ENCODE results near the gene PFN3. TPM values are rescaled to one million over a fixed set of nuclear protein-coding genes. Genes with fewer than 3 reads are reported as not detected.
"Not testable (repeated sequence)": the region's sequence is repeated elsewhere in the genome, so short reads cannot be mapped to it uniquely, and the experiment has no call there.

The PFN3 gene
- total RNA-seq, 2 experiments from 2014 or later: not detected

DNA sequence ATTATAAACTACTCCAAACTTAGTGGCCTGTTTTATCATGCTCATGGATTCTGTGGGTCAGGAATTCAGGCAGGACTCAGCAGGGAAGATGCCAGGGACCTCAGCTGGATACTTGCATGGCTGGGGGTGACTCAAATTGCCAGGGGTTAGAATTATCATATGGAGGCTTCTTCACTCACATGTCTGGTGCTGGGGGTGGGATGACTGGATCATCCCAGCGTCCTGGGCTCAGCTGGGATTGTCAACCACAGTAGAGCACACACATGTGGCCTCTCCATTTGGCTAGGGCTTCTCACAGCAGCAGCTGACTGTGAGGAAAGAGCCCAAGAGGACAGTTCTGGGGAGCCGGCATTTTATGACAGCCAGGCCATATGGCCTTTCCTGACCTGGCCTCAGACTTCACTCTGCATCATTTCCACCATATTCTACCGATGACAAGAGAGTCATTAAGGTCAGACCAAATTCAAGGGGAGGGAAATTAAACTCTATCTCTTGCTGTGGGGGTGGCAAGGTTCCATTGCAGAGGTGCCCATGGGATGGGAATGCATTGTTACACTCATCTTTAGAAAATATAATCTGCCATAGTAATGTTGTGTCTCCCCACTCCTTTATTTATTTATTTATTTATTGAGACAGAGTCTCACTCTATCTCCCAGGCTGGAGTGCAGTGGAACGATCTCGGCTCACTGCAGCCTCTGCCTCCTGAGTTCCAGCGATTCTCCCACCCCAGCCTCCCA is 20.8 kb upstream of the PFN3 start:
- Histone ChIP-seq H3K36me3 (ENCODE audit: insufficient read depth, low read length) (no peaks in the 10 kb centered on the region), H3K79me2 (ENCODE audit: insufficient read depth, low read depth, low read length) (no peaks in the 10 kb centered on the region), H3K4me1 (ENCODE audit: insufficient read depth, low read length, poor library complexity, severe bottlenecking) (peaks cover 11% of the 10 kb centered on the region), H3K27ac (ENCODE audit: low read depth, low read length, poor library complexity, severe bottlenecking) (no peak overlapping the region), H3K4me2 (ENCODE audit: low read length) (no peak overlapping the region), H4K20me1 (ENCODE audit: insufficient read depth, low read length) (no peaks in the 10 kb centered on the region), H2AFZ (ENCODE audit: low read length) (no peak overlapping the region; the same call in 1 of the 2 replicates), H3K4me3 (ENCODE audit: low read depth, low read length, poor library complexity, severe bottlenecking) (no peak overlapping the region), H3K9me2 (ENCODE audit: insufficient read depth, low read length) (no peaks in the 10 kb centered on the region), H3K9me3 (ENCODE audit: low read length) (no peaks in the 10 kb centered on the region)
- ChIA-PET CTCF (ENCODE audit: unreplicated experiment) (interaction anchor here (1.0 kb wide), 1 partner anchor 10 kb away, joined by 3 read pairs; no protein-coding TSS in a partner anchor), POLR2A (interaction anchor here (0.6 kb wide), 1 partner anchor 85 kb away, joined by 7 read pairs; no protein-coding TSS in a partner anchor)
- intact Hi-C loops (cut with micrococcal nuclease; ENCODE audit: unreplicated experiment): no loop called here
- BruUV-seq (replicated peaks): no TSS peak
- DNase-seq (ENCODE audit: low spot score): no peak
- TF ChIP-seq, protein P1, sequence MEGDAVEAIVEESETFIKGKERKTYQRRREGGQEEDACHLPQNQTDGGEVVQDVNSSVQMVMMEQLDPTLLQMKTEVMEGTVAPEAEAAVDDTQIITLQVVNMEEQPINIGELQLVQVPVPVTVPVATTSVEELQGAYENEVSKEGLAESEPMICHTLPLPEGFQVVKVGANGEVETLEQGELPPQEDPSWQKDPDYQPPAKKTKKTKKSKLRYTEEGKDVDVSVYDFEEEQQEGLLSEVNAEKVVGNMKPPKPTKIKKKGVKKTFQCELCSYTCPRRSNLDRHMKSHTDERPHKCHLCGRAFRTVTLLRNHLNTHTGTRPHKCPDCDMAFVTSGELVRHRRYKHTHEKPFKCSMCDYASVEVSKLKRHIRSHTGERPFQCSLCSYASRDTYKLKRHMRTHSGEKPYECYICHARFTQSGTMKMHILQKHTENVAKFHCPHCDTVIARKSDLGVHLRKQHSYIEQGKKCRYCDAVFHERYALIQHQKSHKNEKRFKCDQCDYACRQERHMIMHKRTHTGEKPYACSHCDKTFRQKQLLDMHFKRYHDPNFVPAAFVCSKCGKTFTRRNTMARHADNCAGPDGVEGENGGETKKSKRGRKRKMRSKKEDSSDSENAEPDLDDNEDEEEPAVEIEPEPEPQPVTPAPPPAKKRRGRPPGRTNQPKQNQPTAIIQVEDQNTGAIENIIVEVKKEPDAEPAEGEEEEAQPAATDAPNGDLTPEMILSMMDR (conservative IDR thresholded peaks at IDR 0.05; ENCODE audit: low read length): no peak
- no peak for TF ChIP-seq EZH2phosphoT487 (IDR thresholded peaks at IDR 0.05; ENCODE audit: borderline replicate concordance, low read depth, low read length)

DNA sequence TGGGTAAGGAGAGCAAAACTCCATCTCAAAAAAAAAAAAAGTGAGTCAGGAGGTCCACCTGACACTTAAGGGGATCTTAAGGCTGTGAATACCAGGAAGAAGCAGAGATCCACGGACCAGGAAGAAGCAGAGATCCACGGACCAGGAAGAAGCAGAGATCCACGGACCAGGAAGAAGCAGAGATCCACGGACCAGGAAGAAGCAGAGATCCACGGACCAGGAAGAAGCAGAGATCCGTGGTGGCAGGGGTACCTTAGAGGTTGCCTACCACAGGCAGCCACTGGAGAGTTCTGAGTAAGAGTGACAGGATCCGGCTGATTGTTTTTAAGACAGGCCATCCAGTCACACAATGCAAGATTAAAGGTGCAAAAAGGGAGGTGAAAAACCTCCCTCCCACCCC is 20.0 kb upstream of the PFN3 start:
- BruUV-seq (replicated peaks); H3K4me2 ChIP-seq (ENCODE audit: low read length); H4K20me1 ChIP-seq (ENCODE audit: insufficient read depth, low read length); H3K4me3 ChIP-seq (ENCODE audit: low read depth, low read length, poor library complexity, severe bottlenecking); H3K9me2 ChIP-seq (ENCODE audit: insufficient read depth, low read length); H3K4me1 ChIP-seq (ENCODE audit: insufficient read depth, low read length, poor library complexity, severe bottlenecking); H2AFZ ChIP-seq (ENCODE audit: low read length); DNase-seq (ENCODE audit: low spot score); intact Hi-C loops (cut with micrococcal nuclease; ENCODE audit: unreplicated experiment); H3K79me2 ChIP-seq (ENCODE audit: insufficient read depth, low read depth, low read length); CTCF ChIA-PET (ENCODE audit: unreplicated experiment); H3K27ac ChIP-seq (ENCODE audit: low read depth, low read length, poor library complexity, severe bottlenecking); H3K36me3 ChIP-seq (ENCODE audit: insufficient read depth, low read length); H3K9me3 ChIP-seq (ENCODE audit: low read length): not testable (repeated sequence)
- POLR2A ChIA-PET: interaction anchor here (0.6 kb wide), 1 partner anchor 86 kb away, joined by 7 read pairs; no protein-coding TSS in a partner anchor

DNA sequence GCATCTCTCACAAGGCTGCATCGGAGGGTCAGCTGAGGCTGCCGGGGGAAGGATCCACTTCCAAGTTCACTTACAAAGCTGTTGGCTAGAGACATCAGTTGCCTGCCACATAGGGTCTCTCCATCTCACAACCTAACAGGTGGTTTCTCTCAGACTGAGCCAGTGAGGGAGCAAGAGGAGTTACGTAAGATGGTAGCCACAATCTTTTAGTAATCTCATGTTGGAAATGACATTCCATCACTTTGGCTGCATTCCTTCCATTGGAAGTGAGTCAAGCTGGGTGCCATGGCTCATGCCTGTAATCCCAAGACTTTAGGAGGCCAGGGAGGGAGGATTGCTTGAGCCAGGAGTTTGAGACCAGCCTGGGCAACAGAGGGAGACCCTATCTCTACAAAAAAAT is 18.6 kb upstream of the PFN3 start:
- POLR2A ChIA-PET: interaction anchor here (1.2 to 1.6 kb wide), 2 partner anchors 11 to 29 kb away, joined by 4 to 6 read pairs; no protein-coding TSS in a partner anchor
- no TSS peak for BruUV-seq (replicated peaks)

DNA sequence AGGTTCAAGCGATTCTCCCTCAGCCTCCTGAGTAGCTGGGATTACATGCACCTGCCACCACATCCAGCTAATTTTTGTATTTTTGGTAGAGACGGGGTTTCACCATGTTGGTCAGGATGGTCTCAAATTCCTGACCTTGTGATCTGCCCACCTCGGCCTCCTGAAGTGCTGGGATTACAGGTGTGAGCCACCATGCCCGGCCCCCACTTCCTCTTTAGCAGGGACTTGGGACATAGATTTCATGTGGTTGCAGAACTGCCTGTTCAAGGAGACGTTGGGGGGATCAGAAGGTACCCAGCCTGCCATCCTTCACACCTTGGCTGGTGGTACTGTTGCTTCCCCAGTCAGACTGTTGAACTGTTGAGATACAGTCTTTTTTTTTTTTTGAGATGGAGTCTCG is 16.6 kb upstream of the PFN3 start:
- H2AFZ ChIP-seq (ENCODE audit: low read length); CTCF ChIA-PET (ENCODE audit: unreplicated experiment); H3K79me2 ChIP-seq (ENCODE audit: insufficient read depth, low read depth, low read length); H3K9me3 ChIP-seq (ENCODE audit: low read length); DNase-seq (ENCODE audit: low spot score); H4K20me1 ChIP-seq (ENCODE audit: insufficient read depth, low read length); BruUV-seq (replicated peaks); H3K4me1 ChIP-seq (ENCODE audit: insufficient read depth, low read length, poor library complexity, severe bottlenecking); intact Hi-C loops (cut with micrococcal nuclease; ENCODE audit: unreplicated experiment); H3K36me3 ChIP-seq (ENCODE audit: insufficient read depth, low read length); H3K27ac ChIP-seq (ENCODE audit: low read depth, low read length, poor library complexity, severe bottlenecking); H3K9me2 ChIP-seq (ENCODE audit: insufficient read depth, low read length); H3K4me2 ChIP-seq (ENCODE audit: low read length); H3K4me3 ChIP-seq (ENCODE audit: low read depth, low read length, poor library complexity, severe bottlenecking): not testable (repeated sequence)
- POLR2A ChIA-PET: interaction anchor here (1.4 to 2.3 kb wide), 3 partner anchors 9 to 27 kb away, joined by 3 to 9 read pairs (median 6); partner anchors contain the start of gene GRK6

More for the DNA sequence above, 18.6 kb upstream of the PFN3 start:
- CTCF ChIA-PET (ENCODE audit: unreplicated experiment): no interaction called here
- Histone ChIP-seq H3K4me3 (ENCODE audit: low read depth, low read length, poor library complexity, severe bottlenecking) (no peak overlapping the region), H3K9me3 (ENCODE audit: low read length) (no peaks in the 10 kb centered on the region), H3K36me3 (ENCODE audit: insufficient read depth, low read length) (no peaks in the 10 kb centered on the region), H4K20me1 (ENCODE audit: insufficient read depth, low read length) (no peaks in the 10 kb centered on the region), H3K4me2 (ENCODE audit: low read length) (no peak overlapping the region), H2AFZ (ENCODE audit: low read length) (no peak overlapping the region), H3K79me2 (ENCODE audit: insufficient read depth, low read depth, low read length) (no peaks in the 10 kb centered on the region), H3K4me1 (ENCODE audit: insufficient read depth, low read length, poor library complexity, severe bottlenecking) (no peaks in the 10 kb centered on the region), H3K9me2 (ENCODE audit: insufficient read depth, low read length) (no peaks in the 10 kb centered on the region), H3K27ac (ENCODE audit: low read depth, low read length, poor library complexity, severe bottlenecking) (no peak overlapping the region)
- intact Hi-C loops (cut with micrococcal nuclease; ENCODE audit: unreplicated experiment): no loop called here
- TF ChIP-seq EZH2phosphoT487 (IDR thresholded peaks at IDR 0.05; ENCODE audit: borderline replicate concordance, low read depth, low read length): no peak
- TF ChIP-seq, protein P1 (conservative IDR thresholded peaks at IDR 0.05; ENCODE audit: low read length): no peak
- DNase-seq (ENCODE audit: low spot score): no peak
